Renal pelvis (tissue), 4 donors: Measurements from ENCODE around the gene RIPK3. TPM values are rescaled to one million over a fixed set of nuclear protein-coding genes. Genes with fewer than 3 reads are reported as not detected.
A peak's percentile ranks its signal among the peaks of the same experiment; 100 is the strongest.

Experiments used
- DNase-seq: peaks from one replicate; pipeline ENCODE4 v3.0.0-alpha.2; 2013
- polyA plus RNA-seq, 3 donors: library from polyadenylated mRNA; unstranded; fragments of 120-200 nt; gene quantifications; one replicate each; pipeline ENCODE4 v1.2.1, GENCODE V29; 2013; ENCODE audit not compliant: insufficient read length in 3 of 3

Gene RIPK3
- polyA plus RNA-seq, 3 donors = 3.3 to 4.1 (median 3.8) TPM

DNA sequence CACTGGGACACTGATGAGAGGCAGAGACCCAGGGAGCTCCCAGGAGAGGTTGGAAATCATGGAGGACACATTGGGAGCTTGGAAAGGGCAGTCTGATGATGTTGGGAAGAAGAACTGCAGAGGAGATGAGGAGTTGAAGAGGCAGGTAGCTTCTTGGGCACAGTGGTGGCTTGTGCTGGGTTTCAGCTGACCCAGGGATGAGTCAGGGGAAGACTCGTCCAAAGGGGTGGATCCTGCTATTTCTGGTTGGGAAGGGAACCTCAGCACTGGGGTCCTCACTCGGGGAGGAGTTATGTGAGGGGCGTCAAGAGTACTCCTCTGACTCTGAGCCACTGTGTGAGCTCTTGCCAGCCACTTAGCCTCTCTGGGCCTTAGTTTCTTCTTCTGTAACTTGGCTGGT, 16.4 kb downstream of the RIPK3 start:
- no peak for DNase-seq

DNA sequence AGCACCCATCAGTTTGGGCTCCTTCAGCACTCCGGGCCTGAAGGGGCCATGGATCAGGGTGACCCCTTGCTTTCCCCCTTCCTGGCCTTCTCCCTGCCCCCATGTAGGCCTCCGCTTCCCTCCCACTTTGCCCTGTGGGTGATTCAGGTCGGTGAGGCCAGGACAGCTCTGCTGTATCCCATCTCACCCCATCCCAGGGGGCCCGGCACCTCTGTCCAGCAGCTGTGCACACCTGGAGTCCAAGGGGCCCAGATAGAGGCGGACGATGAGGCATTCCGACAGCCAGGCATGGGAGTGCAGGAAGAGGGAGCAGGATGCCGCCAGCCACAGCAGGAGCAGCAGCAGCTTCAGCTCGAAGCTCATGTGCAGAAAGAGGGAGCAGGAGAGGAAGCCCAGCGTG, 17.1 kb downstream of the RIPK3 start:
- DNase-seq = no peak

DNA sequence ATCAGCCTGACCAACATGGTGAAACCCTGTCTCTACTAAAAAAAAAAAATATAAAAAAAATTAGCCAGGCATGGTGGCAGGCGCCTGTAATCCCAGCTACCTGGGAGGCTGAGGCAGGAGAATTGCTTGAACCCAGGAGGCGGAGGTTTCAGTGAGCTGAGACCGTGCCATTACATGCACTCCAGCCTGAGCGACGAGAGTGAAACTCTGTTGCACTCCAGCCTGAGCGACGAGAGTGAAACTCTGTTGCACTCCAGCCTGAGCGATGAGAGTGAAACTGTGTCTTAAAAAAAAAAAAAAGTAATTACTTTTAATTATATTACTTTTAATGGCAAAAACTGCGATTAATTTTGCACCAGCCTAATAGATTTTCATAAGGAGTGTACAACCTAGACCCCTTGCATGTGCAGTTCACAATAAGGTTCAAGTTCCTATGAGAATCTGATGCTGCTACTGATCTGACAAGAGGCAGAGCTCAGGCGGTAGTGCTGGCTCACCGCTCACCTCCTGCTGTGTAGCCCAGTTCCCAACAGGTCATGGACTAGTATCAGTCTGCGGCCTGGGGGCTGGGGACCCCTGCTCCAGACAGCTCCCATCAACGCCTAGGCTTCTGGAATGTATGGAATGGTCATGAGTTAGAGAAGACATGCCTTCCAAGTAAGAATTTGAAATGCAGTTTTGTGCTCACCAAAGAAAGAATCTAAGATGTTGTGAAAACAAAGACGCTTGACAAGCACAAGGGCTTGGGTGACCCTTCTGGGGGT, 18.4 kb downstream of the RIPK3 start:
- no peak for DNase-seq

DNA sequence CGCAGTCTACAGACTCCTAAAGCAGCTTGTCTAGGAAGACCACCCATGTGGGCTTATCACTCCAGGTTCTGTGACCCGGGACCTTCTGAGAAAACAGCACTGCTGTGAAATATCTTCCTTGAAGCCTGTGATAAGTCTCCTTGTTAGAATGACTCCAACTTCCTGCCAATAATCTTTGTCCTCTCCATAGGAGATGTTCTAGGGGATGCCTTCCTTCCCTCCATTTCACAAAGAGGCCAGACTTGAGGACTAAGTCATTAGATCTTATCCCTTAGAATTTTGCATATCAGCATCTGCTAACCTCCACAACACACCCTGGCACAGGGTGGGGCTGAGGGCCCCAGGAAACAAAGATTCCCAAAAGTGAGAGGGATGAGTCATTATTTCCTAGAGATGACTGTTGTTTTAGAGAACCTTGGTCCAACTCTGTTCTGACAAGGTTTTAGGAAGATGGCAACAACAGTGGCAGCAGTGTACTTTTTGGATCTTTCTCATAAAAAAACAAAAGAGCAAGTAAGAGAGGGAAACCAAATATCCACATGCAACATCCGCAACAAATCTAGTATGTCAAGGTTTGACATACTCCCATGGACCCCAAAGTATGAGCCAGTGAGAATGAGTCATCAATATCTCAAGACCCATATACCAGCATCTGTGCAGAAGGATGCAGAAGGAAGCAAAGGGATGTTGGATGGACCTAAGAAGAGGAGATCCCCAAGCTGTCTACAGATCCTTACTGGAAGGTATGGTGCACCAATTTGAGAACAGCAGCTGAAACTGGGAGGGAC, 22.5 kb downstream of the RIPK3 start:
- no peak for DNase-seq

DNA sequence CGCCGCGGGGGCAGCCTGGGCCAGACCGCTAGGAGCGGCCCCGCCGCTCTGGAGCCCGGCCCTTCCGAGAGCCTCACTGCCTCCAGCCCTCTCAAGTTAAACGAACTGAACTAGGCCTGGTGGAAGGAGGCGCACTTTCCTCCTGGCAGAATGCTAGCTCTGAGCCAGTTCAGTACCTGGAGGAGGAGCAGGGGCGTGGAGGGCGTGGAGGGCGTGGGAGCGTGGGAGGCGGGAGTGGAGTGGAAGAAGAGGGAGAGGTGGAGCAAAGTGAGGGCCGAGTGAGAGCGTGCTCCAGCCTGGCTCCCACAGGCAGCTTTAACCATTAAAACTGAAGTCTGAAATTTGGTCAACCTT, 23.2 kb downstream of the RIPK3 start:
- no peak for DNase-seq

DNA sequence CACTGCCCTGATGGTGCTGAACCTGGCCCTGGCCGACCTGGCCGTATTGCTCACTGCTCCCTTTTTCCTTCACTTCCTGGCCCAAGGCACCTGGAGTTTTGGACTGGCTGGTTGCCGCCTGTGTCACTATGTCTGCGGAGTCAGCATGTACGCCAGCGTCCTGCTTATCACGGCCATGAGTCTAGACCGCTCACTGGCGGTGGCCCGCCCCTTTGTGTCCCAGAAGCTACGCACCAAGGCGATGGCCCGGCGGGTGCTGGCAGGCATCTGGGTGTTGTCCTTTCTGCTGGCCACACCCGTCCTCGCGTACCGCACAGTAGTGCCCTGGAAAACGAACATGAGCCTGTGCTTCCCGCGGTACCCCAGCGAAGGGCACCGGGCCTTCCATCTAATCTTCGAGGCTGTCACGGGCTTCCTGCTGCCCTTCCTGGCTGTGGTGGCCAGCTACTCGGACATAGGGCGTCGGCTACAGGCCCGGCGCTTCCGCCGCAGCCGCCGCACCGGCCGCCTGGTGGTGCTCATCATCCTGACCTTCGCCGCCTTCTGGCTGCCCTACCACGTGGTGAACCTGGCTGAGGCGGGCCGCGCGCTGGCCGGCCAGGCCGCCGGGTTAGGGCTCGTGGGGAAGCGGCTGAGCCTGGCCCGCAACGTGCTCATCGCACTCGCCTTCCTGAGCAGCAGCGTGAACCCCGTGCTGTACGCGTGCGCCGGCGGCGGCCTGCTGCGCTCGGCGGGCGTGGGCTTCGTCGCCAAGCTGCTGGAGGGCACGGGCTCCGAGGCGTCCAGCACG, 23.8 kb downstream of the RIPK3 start:
- DNase-seq = no peak

DNA sequence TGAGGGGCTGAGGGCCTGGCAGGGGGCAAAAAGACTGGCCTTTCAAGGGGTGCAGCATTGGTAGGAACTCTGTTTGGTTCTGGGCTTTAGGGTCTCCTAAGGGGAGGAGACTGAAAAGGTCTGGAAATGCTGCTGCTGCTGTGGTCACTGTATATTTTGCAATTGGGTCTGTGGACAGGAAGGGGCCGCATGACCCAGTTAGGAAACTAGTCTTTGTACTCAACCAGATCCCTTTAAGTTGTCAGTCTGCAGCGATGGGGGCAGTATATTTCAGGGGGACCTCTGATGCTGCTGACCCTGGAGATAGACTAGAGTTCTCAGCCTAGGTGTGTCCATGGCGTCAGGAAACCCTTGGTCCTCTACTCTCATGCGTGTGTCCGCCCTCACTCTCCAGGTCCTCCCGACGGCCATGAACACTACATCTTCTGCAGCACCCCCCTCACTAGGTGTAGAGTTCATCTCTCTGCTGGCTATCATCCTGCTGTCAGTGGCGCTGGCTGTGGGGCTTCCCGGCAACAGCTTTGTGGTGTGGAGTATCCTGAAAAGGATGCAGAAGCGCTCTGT, 24.5 kb downstream of the RIPK3 start:
- DNase-seq = no peak

DNA sequence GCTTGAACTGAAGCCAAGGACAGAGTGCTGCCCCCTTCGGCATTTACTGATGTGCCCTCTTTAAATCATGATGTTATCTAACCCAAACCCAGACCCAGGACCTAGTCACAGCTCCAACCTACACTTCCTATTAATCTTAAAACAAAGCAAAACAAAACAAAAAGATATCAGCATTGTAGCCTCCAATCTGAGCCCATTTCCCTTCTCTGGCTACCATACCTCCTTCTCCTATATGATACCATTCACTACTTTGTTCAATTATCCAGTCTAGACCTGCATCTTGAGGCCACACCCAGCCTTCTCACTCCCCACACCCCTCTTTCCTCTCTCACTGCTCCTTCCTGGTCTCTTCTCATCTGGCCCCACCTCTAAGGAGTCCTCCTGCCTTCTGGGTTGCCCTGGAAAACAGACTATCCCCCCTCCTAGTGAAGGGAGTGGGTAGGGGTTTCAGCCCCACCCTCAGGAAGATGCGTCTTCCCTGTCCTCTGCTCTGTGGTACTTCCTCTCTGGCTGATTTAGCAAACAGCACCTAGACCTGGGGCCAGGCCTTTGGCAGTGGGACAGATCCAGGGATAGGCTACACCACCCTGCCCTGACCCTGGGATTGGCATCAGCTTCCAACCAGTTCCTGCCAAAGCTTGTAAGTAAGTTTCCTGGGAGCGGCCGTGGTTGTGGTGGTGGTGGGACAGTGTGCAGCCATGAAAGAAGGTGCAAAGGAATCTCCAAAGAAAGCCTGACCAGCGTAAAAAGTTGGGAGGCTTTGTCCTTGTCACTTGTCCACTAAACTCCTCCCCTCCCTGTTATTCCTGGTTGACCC, 25.2 kb downstream of the RIPK3 start:
- no peak for DNase-seq

DNA sequence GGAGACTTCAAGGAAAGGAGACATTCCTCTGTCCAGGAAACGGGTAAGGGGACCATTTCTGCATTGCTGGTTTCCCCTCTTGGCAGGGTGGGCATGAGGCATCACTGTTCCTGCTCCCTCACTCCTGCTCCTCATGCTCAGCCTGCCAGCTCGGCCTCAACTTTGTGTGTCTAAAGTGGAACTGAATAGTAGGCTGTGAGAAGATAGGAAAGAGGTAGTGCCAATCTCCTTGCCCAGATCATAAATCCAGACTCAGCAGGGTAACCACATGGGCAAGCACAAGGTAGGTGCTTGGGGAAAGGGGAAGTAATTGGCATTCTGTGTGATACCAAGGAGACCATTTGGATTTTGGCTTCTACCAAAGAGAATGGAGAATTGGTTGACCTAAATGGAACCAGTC, 25.9 kb downstream of the RIPK3 start:
- no peak for DNase-seq

DNA sequence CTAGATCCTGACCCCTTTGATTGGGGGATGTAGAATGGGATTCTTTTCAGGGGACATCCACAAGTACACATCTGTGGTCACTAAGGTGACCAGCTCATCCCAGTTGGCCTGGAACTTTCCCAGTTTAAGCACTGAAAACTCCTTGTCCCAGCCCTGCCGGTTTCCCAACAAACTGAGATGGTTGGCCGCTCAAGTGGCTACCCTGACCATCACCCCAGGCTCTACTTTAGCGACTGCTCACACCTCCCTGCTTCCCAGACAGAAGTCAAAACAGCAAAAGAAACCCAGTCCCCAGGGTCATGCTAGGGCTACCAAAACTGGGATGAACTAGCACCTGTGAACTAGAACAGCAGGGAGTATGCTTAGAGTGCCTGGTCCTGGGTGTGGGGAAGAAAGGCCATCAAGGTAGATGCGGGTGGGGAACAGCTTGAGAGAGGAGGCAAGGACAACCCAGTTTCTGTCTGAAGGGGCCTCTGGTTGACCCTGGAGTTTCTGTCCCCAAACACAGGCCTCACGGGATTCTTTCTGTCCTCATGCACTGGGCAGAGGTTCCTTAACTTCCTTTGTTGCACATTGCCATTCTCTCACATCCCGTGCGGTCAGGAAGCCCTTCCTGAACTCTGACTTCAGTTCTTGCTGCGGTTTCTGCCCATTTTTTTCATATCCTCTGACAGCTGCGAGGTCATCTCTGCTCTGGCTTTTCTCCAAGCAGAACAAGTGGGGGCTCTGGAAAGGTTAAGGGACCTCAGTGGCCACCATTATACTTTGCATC, 26.9 kb downstream of the RIPK3 start:
- DNase-seq = no peak

DNA sequence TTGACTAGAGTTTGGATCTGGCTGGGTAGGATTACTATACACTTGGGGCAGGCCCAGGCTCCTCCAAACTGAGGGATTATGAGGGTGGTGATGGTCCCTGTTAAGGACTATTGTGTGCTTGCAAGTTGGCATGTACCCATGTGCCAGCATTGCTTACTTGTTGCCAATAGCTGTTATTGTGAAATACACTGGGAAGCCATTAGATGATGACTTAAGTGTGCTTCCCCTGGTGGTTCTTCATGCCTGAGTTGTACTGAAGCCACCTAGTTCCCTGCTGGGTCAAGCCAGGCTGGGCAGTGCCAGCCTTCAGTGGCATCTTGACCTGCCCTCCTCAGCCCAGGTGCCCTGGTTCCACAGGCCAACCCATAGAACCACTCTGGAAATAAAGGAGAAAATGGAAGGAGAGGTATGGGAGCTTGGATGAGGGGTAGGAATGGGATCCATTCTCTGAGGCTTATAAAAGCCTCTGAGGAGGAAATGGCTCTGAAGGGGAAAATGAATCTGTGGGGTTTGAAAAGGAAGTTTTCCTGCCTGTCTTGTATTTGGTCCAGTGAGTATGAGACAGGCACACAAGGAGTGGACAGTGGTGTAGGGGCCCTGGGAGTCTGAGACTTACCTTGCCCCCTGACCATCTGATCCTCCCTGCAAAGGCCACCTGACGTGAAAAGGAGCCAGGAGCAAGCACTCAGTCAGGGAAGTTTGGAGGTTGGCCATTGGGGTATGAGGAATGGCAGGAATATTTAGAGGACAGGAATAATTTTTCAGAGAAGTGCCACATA, 27.8 kb downstream of the RIPK3 start:
- no peak for DNase-seq

DNA sequence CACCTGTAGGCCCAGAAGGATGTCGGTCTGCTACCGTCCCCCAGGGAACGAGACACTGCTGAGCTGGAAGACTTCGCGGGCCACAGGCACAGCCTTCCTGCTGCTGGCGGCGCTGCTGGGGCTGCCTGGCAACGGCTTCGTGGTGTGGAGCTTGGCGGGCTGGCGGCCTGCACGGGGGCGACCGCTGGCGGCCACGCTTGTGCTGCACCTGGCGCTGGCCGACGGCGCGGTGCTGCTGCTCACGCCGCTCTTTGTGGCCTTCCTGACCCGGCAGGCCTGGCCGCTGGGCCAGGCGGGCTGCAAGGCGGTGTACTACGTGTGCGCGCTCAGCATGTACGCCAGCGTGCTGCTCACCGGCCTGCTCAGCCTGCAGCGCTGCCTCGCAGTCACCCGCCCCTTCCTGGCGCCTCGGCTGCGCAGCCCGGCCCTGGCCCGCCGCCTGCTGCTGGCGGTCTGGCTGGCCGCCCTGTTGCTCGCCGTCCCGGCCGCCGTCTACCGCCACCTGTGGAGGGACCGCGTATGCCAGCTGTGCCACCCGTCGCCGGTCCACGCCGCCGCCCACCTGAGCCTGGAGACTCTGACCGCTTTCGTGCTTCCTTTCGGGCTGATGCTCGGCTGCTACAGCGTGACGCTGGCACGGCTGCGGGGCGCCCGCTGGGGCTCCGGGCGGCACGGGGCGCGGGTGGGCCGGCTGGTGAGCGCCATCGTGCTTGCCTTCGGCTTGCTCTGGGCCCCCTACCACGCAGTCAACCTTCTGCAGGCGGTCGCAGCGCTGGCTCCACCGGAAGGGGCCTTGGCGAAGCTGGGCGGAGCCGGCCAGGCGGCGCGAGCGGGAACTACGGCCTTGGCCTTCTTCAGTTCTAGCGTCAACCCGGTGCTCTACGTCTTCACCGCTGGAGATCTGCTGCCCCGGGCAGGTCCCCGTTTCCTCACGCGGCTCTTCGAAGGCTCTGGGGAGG, 28.9 kb downstream of the RIPK3 start, which contains the start of gene LTB4R:
Gene LTB4R (plus strand): TSS at position 857 of the 959 bp plus-strand sequence. CDS start 4,150 bp downstream, outside the sequence.
- peak; percentile 71 for DNase-seq

DNA sequence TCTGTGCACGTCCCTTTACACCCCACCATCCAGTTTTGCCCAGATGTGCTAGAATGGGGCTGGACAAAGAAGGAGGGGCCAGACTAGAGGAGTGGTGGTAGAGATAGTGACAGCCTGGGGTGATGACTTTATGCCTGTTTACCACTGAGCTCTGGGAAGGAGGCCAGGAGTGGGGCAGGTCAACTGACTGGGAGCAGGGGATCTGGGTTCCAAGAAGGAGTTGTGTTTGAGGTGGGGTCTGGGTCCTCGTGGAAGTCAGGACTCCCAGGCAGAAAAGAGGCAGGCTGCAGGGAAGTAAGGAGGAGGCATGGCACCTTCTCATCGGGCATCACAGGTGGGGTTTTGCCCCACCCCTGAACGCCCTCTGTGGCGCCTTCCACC, 29.5 kb downstream of the RIPK3 start:
- no peak for DNase-seq

DNA sequence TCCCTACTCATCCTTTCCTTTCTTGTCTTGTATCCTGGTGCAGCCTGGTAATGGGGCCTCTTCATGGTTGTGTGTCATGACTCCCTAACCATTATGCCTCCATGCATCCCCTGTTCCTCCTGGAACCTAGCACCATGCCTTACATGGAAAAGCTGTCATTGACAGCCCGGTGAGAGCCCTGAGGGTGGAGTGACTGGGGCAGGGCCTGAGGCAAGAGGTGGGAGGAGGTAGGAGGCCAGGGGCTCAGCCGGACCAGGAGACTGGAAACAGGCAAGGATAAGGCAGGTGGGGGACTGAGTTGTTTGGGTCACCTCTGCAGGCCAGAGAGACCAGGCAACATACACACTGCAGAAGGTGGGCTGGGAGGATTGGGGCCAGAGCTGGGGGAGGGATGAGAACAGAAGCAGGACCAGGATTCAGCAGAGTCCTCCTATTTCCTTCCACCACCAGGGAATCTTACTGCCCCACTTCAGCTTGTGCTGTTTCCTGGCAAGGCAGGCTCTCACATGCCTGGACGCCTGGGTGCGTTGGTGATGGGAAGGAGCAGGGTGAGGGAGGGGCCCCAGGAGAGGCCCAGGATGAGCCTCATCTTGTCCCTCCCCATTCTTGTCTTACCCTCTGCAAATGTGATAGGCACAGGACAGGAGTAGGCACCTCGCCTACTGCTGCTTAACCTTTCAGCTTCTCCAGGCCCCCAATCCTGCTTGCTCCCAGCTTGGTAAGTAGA, 30.1 kb downstream of the RIPK3 start, which contains the start of gene LTB4R2:
Gene LTB4R2 (plus strand): TSS at position 603 of the 727 bp plus-strand sequence. CDS start 525 bp downstream, outside the sequence.
- no peak for DNase-seq

DNA sequence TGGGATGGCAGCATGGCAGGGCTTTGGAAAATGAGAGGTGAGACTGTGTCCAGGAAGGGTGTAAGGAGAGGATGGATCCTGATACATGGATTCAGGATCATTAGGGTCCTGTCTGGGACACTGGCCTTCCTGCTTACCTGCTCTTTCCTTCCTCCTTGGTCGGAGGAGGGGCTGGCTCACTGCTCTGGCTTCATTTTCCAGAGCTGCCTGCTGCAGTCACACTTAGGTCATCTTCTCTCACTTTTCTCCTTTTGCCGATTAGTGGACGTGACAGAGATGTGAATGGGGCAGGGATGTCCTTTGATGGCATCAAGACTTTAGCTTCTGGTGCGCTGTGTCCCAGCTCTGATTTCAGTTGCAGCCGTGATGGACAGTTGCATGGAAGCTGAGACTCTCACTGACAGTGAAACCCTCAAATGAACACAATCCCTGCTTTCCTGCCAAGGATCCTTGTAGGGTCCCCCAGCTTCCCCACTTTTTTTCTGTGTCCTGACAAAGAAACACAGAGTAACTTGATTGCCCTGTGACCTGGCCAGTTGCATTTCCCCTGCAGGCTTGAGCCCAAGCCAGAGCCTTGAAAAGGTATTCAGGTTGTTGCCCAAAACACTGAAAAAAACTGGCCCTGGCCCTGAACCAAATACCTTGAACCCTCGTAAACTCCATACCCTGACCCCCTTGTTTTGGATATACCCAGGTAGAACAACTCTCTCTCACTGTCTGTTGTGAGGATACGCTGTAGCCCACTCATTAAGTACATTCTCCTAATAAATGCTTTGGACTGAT, 31.3 kb downstream of the RIPK3 start:
- no peak for DNase-seq

DNA sequence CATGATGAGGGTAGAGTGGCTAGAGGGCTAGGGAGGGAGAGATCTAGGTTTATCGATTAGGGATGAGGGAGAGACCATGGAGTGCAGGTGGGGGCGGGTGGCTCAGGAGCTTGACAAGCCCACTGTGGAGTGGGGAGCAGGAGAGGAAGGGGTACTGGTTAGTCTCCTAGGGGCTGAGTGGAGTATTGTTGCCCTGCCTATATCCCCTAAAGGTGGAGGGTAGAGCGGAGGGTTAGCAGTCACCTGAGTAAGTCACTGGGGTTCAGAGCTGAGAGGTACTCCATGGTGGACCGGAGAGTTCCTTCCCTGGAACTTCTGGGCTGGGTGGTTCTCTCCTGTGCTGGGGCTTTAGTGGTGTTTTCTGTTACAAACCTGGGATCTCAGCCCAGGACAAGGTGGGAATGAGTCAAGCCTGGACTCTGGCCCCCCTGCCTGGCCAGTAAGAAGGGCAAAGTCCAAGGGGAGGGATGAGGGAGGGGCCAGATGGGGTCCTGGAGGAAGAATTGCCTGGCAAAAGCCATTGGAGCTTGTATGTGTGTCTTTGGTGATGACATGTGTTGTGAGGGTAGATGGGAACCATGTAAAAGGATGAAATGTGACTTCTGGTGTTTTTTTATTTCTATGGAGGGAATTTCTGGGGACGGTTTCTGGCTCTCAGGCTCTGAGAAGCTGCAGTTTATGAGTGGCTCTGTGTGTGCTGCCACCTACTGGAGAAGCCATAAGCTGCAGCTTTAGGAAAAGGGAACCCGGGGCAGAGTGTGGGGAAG, 32.0 kb downstream of the RIPK3 start, which contains the start of gene CIDEB:
Gene CIDEB (minus strand): TSS at position 403 of the 767 bp plus-strand sequence. CDS start 119 bp downstream, at position 284.
- DNase-seq = no peak
